GM12873 (cell line): ENCODE measurements around the gene UNK.

ENCODE experiments used
- CTCF ChIP-seq: IDR thresholded peaks from 2 replicates; pipeline ENCODE4 v1.5.1; 2012; ENCODE audit warnings: low read depth, mild to moderate bottlenecking, moderate library complexity, low read length, control low read depth; ENCODE audit not compliant: insufficient read depth; ENCODE audit errors: missing control alignments

UNK gene

GRCh38 chr17:75819116-75819515, 34.5 kb downstream of the UNK start:
- TF ChIP-seq CTCF = no peak

- no peak for TF ChIP-seq CTCF
Measured at GRCh38 chr17:75819678-75820077, 35.1 kb downstream of the UNK start.

GRCh38 chr17:75820094-75821080, 35.8 kb downstream of the UNK start:
- TF ChIP-seq CTCF = no peak

GRCh38 chr17:75821552-75821951, 36.9 kb downstream of the UNK start:
- TF ChIP-seq CTCF = no peak

- TF ChIP-seq CTCF = no peak
Measured at GRCh38 chr17:75822119-75822799, 37.7 kb downstream of the UNK start.

GRCh38 chr17:75822800-75823166, 38.2 kb downstream of the UNK start:
- no peak for TF ChIP-seq CTCF
